GM15510 (cell line): Measurements from ENCODE around the gene PCYT1A.

ENCODE experiments used
- POLR2A ChIP-seq: IDR thresholded peaks from 3 replicates; pipeline ENCODE4 v1.6.1; 2011; ENCODE audit warnings: borderline replicate concordance; ENCODE audit not compliant: insufficient read length; ENCODE audit errors: extremely low read depth

The PCYT1A gene

GRCh38 chr3:196287440-196288140, at the start of gene PCYT1A:
PCYT1A (minus strand) TSS chr3:196287726; CDS start chr3:196270531, 17,195 bp downstream.
- peak; percentile 82 for TF ChIP-seq POLR2A

GRCh38 chr3:196336319-196337145, 49.0 kb upstream of the PCYT1A start:
- no peak for TF ChIP-seq POLR2A

- no peak for TF ChIP-seq POLR2A
These were observed 48.0 kb upstream of the PCYT1A start for GRCh38 chr3:196335503-196335948.

- TF ChIP-seq POLR2A: no peak
These were observed 47.5 kb upstream of the PCYT1A start for GRCh38 chr3:196334982-196335381.

GRCh38 chr3:196332168-196332567, 44.6 kb upstream of the PCYT1A start:
- TF ChIP-seq POLR2A: no peak

GRCh38 chr3:196327405-196327804, 39.9 kb upstream of the PCYT1A start:
- no peak for TF ChIP-seq POLR2A

- no peak for TF ChIP-seq POLR2A
These were observed 39.4 kb upstream of the PCYT1A start for GRCh38 chr3:196326936-196327335.

- no peak for TF ChIP-seq POLR2A
These were observed 36.2 kb upstream of the PCYT1A start for GRCh38 chr3:196323691-196324090.

- TF ChIP-seq POLR2A: no peak
These were observed 35.5 kb upstream of the PCYT1A start for GRCh38 chr3:196323016-196323415.

GRCh38 chr3:196321162-196321561, 33.6 kb upstream of the PCYT1A start:
- no peak for TF ChIP-seq POLR2A

GRCh38 chr3:196320137-196320536, 32.6 kb upstream of the PCYT1A start:
- no peak for TF ChIP-seq POLR2A

GRCh38 chr3:196317687-196318467, 30.4 kb upstream of the PCYT1A start, which contains the start of gene DYNLT2B:
DYNLT2B (minus strand) TSS chr3:196318240; CDS start chr3:196318152, 88 bp downstream.
- TF ChIP-seq POLR2A: peak; percentile 90

GRCh38 chr3:196315821-196316220, 28.3 kb upstream of the PCYT1A start:
- TF ChIP-seq POLR2A: no peak

- TF ChIP-seq POLR2A: no peak
These were observed 27.1 kb upstream of the PCYT1A start for GRCh38 chr3:196314597-196314996.

GRCh38 chr3:196298521-196298920, 11.0 kb upstream of the PCYT1A start:
- TF ChIP-seq POLR2A: no peak
